ENCODE measurements around the gene RRAGA. TPM values are rescaled to one million over a fixed set of nuclear protein-coding genes. Genes with fewer than 3 reads are reported as not detected.

The RRAGA gene
- total and polyA plus RNA-seq, 9 of the 15 experiments (the other 6 are each of a cell fraction or from before 2014, with no cell fraction given): 6.0 to 44.7 (median 18.8) TPM

DNA sequence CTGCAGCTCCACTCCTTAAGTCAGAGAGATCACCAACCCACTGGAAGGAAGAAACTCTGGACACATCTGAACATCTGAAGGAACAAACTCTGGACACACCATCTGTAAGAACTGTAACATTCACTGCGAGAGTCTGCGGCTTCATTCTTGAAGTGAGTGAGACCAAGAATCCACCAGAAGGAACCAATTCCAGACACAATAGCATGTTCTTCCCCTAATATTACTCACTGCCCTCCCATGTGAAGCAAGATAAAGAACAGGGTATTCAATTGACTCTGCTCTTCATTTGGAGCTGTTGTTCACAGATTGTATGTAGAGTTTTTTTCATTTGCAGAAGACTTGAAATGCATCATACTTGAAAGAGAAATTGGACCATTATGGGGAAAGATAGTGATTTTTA lies 27.0 kb upstream of the RRAGA start (continued):
- no peak for TF ChIP-seq SLC30A9 (CRISPR knock-in tag; IDR thresholded peaks at IDR 0.05)
- TF ChIP-seq, protein P1, sequence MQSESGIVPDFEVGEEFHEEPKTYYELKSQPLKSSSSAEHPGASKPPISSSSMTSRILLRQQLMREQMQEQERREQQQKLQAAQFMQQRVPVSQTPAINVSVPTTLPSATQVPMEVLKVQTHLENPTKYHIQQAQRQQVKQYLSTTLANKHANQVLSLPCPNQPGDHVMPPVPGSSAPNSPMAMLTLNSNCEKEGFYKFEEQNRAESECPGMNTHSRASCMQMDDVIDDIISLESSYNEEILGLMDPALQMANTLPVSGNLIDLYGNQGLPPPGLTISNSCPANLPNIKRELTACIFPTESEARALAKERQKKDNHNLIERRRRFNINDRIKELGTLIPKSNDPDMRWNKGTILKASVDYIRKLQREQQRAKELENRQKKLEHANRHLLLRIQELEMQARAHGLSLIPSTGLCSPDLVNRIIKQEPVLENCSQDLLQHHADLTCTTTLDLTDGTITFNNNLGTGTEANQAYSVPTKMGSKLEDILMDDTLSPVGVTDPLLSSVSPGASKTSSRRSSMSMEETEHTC (IDR thresholded peaks at IDR 0.05): no peak
- TF ChIP-seq, protein P2, sequence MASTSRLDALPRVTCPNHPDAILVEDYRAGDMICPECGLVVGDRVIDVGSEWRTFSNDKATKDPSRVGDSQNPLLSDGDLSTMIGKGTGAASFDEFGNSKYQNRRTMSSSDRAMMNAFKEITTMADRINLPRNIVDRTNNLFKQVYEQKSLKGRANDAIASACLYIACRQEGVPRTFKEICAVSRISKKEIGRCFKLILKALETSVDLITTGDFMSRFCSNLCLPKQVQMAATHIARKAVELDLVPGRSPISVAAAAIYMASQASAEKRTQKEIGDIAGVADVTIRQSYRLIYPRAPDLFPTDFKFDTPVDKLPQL (IDR thresholded peaks at IDR 0.05; ENCODE audit: extremely low read depth, insufficient read length): no peak
- TF ChIP-seq, protein P3, sequence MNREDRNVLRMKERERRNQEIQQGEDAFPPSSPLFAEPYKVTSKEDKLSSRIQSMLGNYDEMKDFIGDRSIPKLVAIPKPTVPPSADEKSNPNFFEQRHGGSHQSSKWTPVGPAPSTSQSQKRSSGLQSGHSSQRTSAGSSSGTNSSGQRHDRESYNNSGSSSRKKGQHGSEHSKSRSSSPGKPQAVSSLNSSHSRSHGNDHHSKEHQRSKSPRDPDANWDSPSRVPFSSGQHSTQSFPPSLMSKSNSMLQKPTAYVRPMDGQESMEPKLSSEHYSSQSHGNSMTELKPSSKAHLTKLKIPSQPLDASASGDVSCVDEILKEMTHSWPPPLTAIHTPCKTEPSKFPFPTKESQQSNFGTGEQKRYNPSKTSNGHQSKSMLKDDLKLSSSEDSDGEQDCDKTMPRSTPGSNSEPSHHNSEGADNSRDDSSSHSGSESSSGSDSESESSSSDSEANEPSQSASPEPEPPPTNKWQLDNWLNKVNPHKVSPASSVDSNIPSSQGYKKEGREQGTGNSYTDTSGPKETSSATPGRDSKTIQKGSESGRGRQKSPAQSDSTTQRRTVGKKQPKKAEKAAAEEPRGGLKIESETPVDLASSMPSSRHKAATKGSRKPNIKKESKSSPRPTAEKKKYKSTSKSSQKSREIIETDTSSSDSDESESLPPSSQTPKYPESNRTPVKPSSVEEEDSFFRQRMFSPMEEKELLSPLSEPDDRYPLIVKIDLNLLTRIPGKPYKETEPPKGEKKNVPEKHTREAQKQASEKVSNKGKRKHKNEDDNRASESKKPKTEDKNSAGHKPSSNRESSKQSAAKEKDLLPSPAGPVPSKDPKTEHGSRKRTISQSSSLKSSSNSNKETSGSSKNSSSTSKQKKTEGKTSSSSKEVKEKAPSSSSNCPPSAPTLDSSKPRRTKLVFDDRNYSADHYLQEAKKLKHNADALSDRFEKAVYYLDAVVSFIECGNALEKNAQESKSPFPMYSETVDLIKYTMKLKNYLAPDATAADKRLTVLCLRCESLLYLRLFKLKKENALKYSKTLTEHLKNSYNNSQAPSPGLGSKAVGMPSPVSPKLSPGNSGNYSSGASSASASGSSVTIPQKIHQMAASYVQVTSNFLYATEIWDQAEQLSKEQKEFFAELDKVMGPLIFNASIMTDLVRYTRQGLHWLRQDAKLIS (CRISPR knock-in tag; IDR thresholded peaks at IDR 0.05): no peak

GRCh38 chr9:19023078-19023477 lies 26.1 kb upstream of the RRAGA start:
- Histone ChIP-seq H3K27me3 (ENCODE audit: control insufficient read depth in 2 of 2, insufficient read depth in 2 of 2, low read length in 2 of 2) (peaks cover 0 to 14% of the 10 kb centered on the region in 2 experiments; a peak in 2 of 5 replicates), H3K9ac (ENCODE audit: insufficient read depth in 1 of 2, low read depth in 2 of 2, low read length in 2 of 2) (no peak overlapping the region), H3K4me3 (no peak overlapping the region), H3K36me3 (ENCODE audit: control insufficient read depth, insufficient read depth, low read length) (no peaks in the 10 kb centered on the region), H4K20me1 (replicated peaks; ENCODE audit: control insufficient read depth, insufficient read depth, low read length) (no peaks in the 10 kb centered on the region), H3K79me2 (ENCODE audit: control insufficient read depth, insufficient read depth, low read length) (no peaks in the 10 kb centered on the region), H3K9me3 (replicated peaks; ENCODE audit: control insufficient read depth, insufficient read depth, low read depth, low read length) (no peaks in the 10 kb centered on the region), H3K4me1 (replicated peaks in 1 of 2; ENCODE audit: control insufficient read depth in 2 of 2, insufficient read depth in 2 of 2, low read length in 2 of 2) (no peaks in the 10 kb centered on the region), H3K4me2 (ENCODE audit: insufficient read depth, low read length) (no peak overlapping the region), H2AFZ (ENCODE audit: low read depth, low read length) (no peak overlapping the region), H3K27ac (ENCODE audit: extremely low read depth, low read depth, low read length) (no peak overlapping the region), H3K9me1 (ENCODE audit: control insufficient read depth, insufficient read depth, low read length) (no peaks in the 10 kb centered on the region)
- in situ Hi-C loops (cut with MboI) (loop anchor here (10.0 kb wide), 2 partner anchors 768 to 1218 kb away; no protein-coding TSS in a partner anchor), intact Hi-C loops (cut with micrococcal nuclease) (no loop called here)
- ATAC-seq: no peak
- CTCF ChIA-PET (ENCODE audit: low intra/inter-chr PET ratio): no interaction called here
- no peak for DNase-seq (ENCODE audit: extremely low read depth in 1 of 4, low spot score in 3 of 4)
- POLR2A ChIA-PET: no interaction called here
- no TSS peak for BruUV-seq (replicated peaks)
- no peak for FAIRE-seq
- WGBS (ENCODE audit: insufficient coverage, low coverage, missing lambda C conversion rate): 0% methylated on average over 5 of the region's 5 CpGs
- no peak for TF ChIP-seq NBN (IDR thresholded peaks at IDR 0.05; ENCODE audit: low read depth)
- TF ChIP-seq XRCC4 (IDR thresholded peaks at IDR 0.05; ENCODE audit: extremely low read depth, insufficient read depth, insufficient read length): no peak
- no peak for TF ChIP-seq ETV5 (CRISPR knock-in tag; IDR thresholded peaks at IDR 0.05; ENCODE audit: low read depth)
- no peak for TF ChIP-seq U2AF2 (optimal IDR thresholded peaks at IDR 0.05; ENCODE audit: low read depth, low read length)
- no peak for TF ChIP-seq POLR2B (IDR thresholded peaks at IDR 0.05; ENCODE audit: low read depth, partially characterized antibody)
- TF ChIP-seq POLR2H (tag; IDR thresholded peaks at IDR 0.05; ENCODE audit: low read depth): no peak
- TF ChIP-seq MAFK (IDR thresholded peaks at IDR 0.05; ENCODE audit: low read length): no peak
- TF ChIP-seq, protein P4, sequence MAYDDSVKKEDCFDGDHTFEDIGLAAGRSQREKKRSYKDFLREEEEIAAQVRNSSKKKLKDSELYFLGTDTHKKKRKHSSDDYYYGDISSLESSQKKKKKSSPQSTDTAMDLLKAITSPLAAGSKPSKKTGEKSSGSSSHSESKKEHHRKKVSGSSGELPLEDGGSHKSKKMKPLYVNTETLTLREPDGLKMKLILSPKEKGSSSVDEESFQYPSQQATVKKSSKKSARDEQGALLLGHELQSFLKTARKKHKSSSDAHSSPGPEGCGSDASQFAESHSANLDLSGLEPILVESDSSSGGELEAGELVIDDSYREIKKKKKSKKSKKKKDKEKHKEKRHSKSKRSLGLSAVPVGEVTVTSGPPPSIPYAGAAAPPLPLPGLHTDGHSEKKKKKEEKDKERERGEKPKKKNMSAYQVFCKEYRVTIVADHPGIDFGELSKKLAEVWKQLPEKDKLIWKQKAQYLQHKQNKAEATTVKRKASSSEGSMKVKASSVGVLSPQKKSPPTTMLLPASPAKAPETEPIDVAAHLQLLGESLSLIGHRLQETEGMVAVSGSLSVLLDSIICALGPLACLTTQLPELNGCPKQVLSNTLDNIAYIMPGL (CRISPR knock-in tag; IDR thresholded peaks at IDR 0.05): no peak
- no peak for TF ChIP-seq SMARCB1 (IDR thresholded peaks at IDR 0.05; ENCODE audit: insufficient read length, low read depth)
- no peak for TF ChIP-seq SAP30 (IDR thresholded peaks at IDR 0.05; ENCODE audit: borderline replicate concordance, insufficient read depth, low read depth, low read length, poor library complexity, severe bottlenecking)
